NCI-H1092 (cell line): Measurements from ENCODE around the gene MISP3.
A peak's percentile ranks its signal among the peaks of the same experiment; 100 is the strongest.

Experiments
- DNase-seq: peaks from one replicate; lab custom pipeline; 2025; lab: John Stamatoyannopoulos, UW

MISP3 gene

DNA sequence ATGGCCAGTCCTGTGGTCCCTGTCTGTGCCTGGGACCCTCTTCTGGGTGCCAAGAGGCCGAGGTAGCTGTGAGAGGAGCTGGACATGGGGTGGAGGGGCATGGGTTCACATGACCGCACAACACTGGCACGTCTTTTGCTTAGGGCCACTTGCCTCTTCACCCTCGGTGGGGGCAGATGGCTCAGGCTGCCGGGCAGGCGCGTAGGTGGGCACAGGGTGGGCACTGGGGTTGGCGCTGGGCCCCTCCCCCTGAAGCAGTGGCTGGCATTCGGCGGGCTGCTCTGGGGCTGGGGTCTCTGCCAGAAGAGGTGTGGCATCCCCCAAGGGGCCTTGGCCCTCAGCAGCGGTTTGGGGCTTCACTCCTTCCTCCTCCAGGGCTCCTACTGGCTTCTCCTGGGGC, 19.1 kb upstream of the MISP3 start:
- DNase-seq = no peak

DNA sequence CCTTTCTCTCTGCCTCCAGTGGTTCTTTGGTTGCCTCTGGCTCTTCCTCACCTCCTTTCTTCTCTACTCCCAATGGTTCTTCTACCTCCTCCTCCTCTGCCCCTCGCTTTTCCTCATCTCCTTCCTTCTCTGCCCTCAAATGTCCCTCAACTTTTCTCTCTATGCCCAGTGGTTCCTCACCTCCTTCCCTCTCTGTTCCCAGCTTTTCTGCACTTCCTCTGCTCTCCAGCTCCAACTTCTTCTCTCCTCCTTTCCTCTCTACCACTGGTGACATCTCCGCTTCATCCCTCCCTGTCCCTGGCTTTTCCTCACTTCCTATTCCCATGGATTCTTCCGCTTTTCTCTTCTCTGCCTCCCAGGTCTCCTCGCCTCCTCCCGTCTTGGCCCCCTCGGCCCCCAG, 18.5 kb upstream of the MISP3 start:
- no peak for DNase-seq

DNA sequence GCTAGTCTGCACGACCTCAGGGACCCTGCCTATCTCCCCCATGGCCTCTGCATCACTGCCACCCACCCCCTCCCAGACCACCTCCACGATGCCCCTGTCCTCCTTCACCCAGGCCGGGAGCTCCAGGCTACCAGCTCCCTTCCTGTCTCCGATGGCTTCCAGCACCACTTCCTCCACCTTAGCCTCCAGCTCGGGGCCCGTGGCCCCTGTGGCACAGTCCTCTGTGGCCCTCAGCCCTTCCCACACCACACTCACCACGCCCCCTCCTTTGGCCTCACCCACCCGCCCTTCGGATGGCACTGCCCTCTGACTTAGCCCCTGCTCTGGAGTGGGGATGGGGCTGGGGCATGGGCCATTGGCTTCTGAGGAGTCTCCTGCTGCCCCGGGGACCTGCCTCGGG, 17.9 kb upstream of the MISP3 start:
- no peak for DNase-seq

DNA sequence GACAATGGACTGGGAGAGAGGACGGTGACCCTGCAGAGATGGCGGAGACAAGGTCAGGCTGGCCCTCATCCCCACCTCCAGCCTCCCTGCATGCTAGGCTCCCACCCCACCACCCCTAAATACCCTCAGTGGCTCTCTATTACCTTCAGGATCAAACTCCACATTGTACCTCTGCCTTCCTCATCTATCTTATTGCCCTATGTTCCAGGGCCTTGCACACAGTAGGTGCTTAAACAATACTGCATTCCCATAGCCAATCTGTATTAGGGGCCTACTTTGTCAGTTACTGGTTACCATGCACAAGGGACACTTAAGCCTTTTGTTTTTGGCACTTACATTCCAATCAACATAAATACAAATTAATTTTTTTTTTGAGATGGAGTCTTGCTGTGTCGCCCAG, 17.2 kb upstream of the MISP3 start:
- no peak for DNase-seq

DNA sequence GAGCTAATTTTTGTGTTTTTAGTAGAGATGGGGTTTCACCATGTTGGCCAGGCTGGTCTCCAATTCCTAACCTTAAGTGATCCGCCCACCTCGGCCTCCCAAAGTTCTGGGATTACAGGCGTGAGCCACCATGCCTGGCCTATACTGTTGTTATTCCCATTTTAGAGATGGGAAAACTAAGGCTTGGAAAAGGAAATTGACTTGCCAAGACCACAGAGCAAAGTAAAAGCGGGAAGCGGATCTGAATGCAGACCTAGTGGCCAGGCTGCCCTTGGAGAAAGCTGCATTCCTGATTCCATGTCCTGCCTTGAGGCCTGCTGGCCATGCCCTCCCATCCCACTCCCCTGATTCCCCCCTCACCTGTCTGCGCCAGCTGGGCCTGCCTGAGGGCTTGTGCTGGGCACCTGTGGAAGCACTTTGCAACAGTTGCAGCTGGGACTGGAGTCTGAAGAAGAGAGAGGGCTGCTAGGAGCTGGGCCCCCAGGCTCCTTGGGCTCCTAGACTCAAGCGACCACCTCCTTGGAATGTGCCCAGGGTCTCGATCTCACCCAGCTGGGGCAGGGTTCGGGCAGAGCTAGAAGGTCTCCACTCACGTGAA, 16.4 kb upstream of the MISP3 start:
- no peak for DNase-seq

DNA sequence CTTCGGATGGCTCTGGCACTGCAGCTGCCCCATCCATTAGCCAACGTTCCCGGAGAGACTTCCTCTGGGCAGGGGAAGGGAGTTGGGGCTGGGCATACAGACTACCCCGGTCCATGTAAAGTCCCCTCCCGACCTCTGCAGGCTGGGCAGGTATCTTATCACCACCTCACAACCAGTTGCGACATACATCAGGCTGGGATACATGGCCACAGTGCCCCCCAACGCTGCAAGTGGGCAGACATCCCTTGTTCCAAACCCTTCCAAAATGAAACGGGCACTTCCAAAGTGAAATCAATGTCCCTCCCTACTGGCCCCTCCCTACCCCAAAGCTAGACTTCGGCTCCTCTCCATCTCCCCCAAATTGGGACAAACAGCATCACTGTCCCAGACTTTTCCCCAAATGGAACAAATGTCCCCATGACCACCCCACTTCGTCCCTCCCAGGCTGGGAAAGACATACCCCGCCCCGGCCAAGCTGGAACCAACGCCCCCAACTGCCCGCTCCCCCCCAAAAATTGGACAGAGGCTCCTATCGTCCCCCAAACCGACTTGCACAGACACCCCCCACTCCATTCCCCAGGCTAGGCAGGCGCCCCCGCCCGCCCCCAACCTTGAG, 15.7 kb upstream of the MISP3 start:
- no peak for DNase-seq

DNA sequence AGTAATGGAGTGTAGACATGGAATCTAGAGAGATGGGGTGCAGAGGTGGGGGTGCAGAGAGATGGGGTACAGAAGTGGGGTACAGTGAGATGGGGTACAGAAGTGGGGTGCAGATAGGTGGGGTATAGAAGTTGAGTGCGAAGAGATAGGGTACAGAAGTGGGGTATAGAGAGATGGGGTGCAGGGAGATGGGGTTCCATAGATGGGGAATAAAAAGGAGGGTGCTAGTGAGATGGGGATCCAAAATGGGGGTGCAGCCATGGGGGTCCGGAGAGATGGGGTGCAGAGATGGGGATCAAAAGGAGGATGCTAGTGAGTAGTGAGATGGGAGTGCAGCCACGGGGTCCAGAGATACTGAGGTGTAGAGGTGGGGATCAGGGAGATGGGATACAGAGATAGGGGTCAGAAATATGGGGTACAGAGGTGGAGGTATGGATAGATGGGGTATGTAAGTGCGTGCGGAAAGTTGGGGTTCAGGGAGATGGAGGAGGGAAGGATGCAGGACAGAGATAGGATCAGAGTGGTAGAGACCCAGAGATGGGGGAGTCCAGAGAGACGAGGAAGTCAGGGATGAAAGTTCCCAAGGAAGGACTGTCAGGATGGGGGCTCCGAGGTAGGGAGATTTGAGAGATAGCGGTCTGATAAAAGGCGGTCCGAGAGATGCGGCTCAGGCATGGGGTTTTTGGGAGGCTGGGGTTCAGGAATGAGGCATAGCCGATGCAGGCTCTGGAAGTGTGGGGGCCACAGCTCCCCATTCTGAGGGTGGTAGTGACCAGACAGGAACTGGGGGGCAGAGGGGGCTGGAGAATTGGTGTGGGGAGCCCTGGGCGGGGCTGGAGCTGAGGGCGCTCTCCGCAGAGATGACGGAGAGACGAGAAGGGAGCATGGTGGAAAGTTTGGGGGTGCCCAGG, 14.1 kb upstream of the MISP3 start:
- DNase-seq = no peak

DNA sequence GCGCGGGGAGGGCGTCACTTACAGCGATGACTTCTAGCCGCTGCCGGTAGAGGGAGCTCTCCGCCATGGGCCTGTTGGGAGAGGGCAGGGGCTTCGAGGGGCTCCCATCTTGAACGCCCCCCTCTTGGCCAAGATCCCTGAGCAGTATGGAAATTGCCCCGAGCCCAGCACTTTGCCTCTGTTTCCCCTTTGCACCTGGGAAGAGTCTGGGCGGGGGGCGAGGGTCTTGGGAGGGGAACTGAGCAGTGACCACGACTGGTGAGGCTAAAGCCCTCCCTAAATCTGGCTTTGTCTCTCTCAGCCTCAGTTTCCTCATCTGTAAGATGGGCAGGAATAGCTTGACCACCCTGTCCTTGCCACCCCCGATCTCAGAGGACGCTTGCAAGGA, 13.5 kb upstream of the MISP3 start:
- no peak for DNase-seq

DNA sequence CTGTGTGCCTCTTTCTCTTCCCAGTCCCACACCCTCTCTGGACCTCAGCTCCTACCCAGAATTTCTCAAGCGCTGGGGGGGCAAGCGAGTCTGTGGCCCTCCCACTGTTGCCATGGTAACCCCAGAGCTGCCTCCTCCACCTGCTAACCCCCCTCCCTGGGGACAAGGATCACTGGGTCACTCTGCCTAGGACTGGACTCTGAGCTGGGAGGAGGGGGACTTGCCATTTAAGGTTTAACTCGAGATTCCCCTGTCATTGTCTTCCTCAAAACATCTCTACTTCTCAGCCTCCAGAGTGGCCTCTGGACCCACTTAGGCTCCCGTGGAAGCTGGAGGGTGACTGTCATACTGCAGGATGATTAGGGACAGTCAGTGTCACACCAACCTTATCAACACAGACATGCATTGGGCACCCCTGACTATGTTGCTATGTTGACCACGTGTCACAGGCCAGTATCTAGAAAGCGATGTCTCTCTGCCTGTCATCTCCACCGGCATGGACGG, 12.9 kb upstream of the MISP3 start:
- DNase-seq = no peak

DNA sequence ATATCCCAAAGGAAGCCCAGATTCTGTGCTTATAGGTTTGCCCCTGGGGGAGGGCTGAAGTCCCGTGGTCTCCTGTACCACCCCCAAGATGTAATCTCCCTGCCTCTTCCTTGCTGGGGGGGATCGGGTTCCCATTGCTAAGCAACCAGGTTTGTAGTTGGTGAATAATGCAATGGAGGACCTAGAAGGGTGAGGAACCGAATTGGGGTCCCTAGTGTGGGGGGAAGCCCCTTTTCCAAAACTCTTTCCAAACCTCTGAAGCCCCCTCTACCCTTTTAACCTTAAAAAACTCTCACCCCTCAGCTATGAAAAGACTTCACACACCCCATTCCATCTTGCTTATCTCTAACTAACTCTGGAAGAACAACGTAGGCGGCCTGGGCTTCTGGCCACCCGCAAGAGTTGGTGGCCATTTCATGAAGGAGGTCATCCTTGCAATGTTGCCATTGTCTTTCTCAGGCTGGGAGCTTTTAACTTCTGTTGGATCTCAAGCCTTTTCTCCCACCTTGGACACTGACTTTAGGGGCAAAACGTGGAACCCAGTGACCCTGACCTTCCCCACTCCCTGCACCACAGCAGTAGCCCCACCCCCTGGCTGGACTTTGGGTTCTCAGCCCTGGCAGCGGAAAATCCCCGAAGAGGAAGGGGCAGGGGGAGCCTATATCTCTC, 11.4 kb upstream of the MISP3 start:
- DNase-seq = no peak

DNA sequence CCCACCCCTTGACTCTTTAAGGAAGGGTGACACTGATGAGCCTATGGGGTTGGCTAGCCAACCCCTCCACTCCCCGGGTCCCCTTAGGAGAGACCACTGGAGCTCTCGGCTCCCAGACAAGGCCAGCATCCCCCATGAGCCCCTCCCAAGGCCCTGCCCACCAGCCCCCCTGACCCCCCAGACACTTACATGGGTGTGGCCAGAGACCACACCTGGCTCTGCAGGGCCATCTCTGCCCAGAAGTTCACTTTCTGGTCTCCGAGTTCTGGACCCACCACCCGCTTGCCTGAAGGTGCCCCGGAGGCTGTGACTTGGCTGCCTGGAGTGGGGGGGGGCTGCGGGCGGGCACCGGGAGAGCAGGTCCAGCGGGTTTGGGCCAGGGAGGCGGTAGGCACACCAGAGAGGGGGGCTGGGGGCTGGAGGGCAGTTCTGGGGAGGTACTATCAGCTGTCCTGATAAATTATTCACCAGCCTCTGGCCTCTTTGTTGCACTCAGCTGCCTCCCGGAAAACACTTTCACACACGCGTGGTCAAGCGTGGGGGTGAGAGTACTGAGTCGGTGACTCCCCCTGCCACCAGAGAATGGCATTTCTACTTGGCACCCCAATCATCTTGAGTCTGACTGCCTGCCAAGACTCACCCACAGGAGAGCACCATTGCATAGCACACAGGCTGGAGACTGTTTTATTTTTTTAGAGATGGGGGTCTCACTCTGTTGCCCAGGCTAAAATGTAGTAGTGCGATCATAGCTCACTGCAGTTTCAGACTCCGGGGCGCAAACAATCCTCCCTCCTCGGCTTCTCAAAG, 10.6 kb upstream of the MISP3 start, which contains the start of gene PALM3:
Gene PALM3, minus strand, starts transcription at position 326 of the 807 bp plus-strand sequence. Its CDS starts 96 bp downstream, at position 230.
- no peak for DNase-seq

DNA sequence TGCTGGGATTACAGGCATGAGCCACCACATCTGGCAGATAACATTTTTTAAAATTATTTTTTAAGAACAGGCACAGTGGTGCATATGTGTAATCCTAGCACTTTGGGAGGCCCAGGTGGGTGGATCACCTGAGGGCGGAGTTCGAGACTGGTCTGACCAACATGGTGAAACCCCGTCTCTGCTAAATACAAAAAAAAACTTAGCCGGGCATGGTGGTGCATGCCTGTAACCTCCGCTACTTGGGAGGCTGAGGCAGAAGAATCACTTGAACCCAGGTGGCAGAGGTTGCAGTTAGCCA, 10.1 kb upstream of the MISP3 start:
- no peak for DNase-seq

DNA sequence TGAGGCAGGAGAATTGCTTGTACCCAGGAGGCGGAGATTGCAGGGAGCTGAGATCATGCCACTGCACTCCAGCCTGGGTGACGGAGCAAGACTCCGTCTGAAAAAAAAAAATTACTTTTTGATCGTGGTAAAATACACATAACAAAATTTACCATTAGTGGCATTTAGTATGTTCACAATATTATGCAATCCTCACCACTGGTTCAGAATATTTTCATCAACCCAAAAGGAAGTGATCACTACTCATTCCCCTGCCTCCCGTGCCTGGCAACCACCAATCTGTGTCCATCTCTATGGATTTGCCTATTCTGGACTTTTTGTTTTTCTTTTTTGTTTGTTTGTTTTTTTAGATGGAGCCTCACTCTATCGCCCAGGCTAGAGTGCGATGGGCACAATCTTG, 9.5 kb upstream of the MISP3 start:
- no peak for DNase-seq

DNA sequence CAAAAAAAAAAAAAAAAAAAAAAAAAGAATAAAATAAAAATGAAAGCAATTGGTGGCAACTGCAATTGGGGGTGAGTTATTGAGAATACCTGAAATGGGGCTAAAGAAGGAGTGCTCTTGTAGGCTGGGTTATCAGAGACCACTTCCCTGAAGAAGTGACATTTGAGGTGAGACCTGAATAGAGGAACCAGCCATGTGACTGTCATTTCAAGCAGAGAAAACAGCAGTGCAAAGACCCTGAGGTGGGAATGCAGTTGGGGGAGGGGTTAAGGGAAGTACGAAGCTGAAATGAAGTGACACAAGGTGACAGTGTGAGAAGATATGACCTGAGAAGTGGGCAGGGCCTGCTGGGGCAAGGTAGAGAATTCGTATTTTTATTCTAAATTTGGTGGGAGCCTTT, 6.5 kb upstream of the MISP3 start:
- no peak for DNase-seq

DNA sequence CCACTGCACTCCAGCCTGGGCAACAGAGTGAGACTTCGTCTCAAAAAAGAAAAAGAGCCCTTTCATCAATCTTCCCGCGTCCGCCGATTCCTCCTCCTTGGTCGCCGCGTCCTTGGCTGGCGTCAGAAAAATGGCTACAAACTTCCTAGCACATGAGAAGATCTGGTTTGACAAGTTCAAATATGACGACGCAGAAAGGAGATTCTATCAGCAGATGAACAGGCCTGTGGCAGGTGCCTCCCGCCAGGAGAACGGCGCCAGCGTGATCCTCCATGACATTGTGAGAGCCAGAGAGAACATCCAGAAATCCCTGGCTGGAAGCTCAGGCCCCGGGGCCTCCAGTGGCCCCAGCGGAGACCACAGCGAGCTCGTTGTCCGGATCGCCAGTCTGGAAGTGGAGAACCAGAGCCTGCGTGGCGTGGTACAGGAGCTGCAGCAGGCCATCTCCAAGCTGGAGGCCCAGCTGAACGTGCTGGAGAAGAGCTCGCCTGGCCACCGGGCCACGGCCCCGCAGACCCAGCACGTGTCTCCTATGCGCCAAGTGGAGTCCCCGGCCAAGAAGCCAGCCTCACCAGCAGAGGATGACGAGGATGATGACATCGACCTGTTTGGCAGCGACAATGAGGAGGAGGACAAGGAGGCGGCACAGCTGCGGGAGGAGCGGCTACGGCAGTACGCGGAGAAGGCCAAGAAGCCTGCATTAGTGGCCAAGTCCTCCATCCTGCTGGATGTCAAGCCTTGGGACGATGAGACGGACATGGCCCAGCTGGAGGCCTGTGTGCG, 2.1 kb upstream of the MISP3 start:
- no peak for DNase-seq

DNA sequence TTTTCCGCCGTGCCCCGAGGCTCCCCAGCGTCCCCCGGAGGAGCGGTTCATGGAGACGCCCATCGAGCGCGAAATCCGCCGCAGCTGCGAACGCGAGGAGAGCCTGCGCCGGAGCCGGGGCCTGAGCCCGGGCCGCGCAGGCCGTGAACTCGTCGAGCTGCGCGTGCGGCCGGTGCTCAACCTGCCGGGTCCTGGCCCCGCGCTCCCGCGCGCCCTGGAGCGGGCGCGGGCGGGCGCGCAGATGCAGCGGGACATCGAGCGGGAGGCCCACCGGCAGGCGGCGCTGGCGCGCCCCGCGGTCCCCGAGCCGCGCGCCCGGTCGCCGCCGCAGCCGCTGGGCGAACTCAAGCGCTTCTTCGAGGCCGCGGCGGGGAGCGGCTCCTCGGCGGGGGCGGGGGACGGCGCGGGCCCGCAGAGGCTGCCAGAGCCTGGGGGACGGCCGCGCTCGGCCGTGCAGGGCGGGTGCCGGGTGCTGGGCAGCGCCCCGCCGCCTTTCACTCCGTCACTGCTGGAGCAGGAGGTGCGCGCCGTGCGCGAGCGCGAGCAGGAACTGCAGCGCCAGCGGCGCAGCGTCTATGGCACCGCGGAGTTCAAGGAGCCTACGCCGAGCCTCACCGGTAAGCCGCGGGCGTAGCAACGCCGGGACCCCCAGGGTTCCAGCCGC, 807 bp downstream of the MISP3 start:
- DNase-seq = peak; percentile 59

DNA sequence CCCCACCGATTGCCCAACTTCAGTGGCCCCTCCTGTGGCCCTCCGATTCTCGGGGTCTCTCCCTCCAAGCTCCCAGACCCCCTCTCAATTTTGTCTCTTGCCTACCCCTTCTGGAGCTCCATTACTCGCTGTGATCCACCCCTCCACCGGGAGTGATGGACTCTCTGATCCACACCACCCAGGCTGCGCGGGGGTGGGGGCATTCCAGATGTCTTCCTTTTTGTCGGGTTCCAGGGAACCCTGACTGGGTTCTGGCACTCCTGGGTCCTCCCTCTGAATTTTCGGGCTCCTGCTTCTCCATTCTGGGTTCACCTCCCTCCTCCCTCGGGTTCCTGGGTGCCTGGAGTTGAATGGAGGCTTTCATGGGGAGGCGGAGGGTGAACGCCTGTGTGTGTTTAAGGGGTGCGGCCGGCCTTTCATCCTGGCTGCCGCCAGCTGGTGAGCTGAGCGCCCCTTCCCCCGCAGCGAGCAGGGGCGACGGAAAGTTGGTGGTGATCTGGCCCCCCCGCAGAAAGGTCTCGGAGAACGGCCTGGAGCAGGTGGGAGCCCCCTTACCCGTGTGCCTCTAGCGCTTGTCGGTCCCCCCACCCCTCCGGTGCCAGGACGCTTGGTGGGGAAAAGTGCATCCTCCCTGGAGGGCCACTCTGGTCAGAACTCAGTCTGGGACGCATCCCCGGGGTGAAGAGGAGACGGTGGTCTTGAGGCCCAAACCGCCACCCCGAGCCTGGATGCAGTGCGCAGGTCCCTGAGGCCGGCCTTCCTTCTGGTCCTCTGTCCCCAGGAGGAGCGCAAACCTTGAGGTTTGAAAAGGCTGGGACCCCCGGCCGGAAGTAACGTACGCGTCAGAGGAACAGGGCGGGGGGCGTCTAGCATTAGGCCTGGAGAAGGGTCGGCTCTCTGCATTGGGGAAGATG, 1.6 kb downstream of the MISP3 start:
- DNase-seq = no peak

DNA sequence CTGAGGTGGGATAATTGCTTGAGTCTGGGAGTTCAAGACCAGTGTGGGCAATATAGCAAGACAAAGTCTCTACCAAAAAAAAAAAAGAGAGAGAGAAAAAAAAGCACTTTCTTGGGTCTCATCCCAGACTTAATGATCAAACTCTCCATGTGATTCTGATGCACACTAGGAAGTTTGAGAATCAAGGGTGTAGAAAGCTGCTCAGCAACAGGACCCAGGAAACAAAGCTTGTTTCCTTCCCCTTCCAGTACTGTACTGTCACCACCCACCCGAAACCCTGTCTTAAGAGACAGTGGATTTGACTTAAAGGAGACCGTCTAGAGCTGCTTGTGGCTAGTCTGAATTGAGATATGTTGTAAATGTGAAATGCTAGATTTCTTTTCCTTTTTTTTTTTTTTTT, 5.8 kb downstream of the MISP3 start:
- DNase-seq = no peak
